Karpas-422 (cell line): ENCODE results near the gene BCKDHB. TPM values are rescaled to one million over a fixed set of nuclear protein-coding genes. Genes with fewer than 3 reads are reported as not detected.

Experiments used
- DNase-seq: peaks from one replicate; pipeline ENCODE4 v3.0.0-alpha.2; 2015
- H2AFZ ChIP-seq: fragments of 200-600 bp; sonication (generic); 2 replicates; pipeline ENCODE4 v1.6.1; 2014; ENCODE audit warnings: antibody characterized with exemption, low read length, mixed read lengths
- H3K27ac ChIP-seq: fragments of 200-600 bp; sonication (generic); 2 replicates; pipeline ENCODE4 v1.5.1; 2014; ENCODE audit warnings: mild to moderate bottlenecking, low read length, moderate library complexity
- H3K27me3 ChIP-seq: fragments of 200-600 bp; sonication (generic); 2 replicates; pipeline ENCODE4 v1.6.1; 2014; ENCODE audit warnings: low read length, mixed read lengths
- H3K36me3 ChIP-seq: fragments of 200-600 bp; sonication (generic); 2 replicates; pipeline ENCODE4 v1.6.1; 2014; ENCODE audit warnings: low read length, mixed read lengths; ENCODE audit not compliant: insufficient read depth
- H3K4me1 ChIP-seq: fragments of 200-600 bp; sonication (generic); 2 replicates; pipeline ENCODE4 v1.6.1; 2014; ENCODE audit warnings: mild to moderate bottlenecking, low read length, mixed read lengths
- H3K4me2 ChIP-seq: fragments of 200-600 bp; sonication (generic); 2 replicates; pipeline ENCODE4 v1.6.1; 2014; ENCODE audit warnings: low read length, low read depth, mild to moderate bottlenecking; ENCODE audit not compliant: poor library complexity, severe bottlenecking
- H3K4me3 ChIP-seq: fragments of 200-600 bp; sonication (generic); 2 replicates; pipeline ENCODE4 v1.5.1; 2014; ENCODE audit warnings: mild to moderate bottlenecking, antibody characterized with exemption, low read length, mixed read lengths
- H3K79me2 ChIP-seq: fragments of 200-600 bp; sonication (generic); 2 replicates; pipeline ENCODE4 v1.6.1; 2014; ENCODE audit warnings: mild to moderate bottlenecking, low read length, mixed read lengths
- H3K9ac ChIP-seq: fragments of 200-600 bp; sonication (generic); 2 replicates; pipeline ENCODE4 v1.6.0; 2014; ENCODE audit warnings: low read length
- H3K9me2 ChIP-seq: fragments of 200-600 bp; sonication (generic), shearing (Covaris generic); replicated peaks from 2 replicates; pipeline ENCODE4 v1.6.0; 2014; ENCODE audit warnings: mild to moderate bottlenecking, low read length, moderate library complexity; ENCODE audit not compliant: insufficient read depth
- H3K9me3 ChIP-seq: fragments of 300-700, 200-600 bp; sonication (generic); 2 replicates; pipeline ENCODE4 v1.6.1; 2014; ENCODE audit warnings: low read length, mixed read lengths
- H4K20me1 ChIP-seq: fragments of 200-600 bp; sonication (generic); 2 replicates; pipeline ENCODE4 v1.6.1; 2014; ENCODE audit warnings: mild to moderate bottlenecking, antibody characterized with exemption, low read length, low read depth; ENCODE audit not compliant: insufficient read depth
- total RNA-seq: library from RNA; depleted of rRNA; stranded (reverse); fragments of >200 nt; shearing (Covaris generic); gene quantifications from 2 replicates; pipeline ENCODE4 v1.2.3, GENCODE V29; 2014; ENCODE audit warnings: low replicate concordance

The BCKDHB gene
- total RNA-seq, 1 experiment from 2014 or later = 58.3 TPM

- Histone ChIP-seq H3K9me2 (no peaks in the 10 kb centered on the region), H3K79me2 (0 out of 2 replicates have a peak, but pooled peaks cover 6% of the 10 kb centered on the region), H3K4me3 (no peak overlapping the region), H3K4me2 (no peak overlapping the region), H2AFZ (no peak overlapping the region), H4K20me1 (no peaks in the 10 kb centered on the region), H3K4me1 (no peaks in the 10 kb centered on the region), H3K9ac (no peak overlapping the region), H3K36me3 (no peaks in the 10 kb centered on the region; the same call in 1 of the 2 replicates), H3K27ac (no peak overlapping the region), H3K27me3 (no peaks in the 10 kb centered on the region), H3K9me3 (no peaks in the 10 kb centered on the region)
- no peak for DNase-seq
These were observed 162.6 kb downstream of the BCKDHB start for GRCh38 chr6:80268865-80269730.

- H3K27ac ChIP-seq = no peak overlapping the region
- no peak overlapping the region for H3K4me3 ChIP-seq
- no peak overlapping the region for H2AFZ ChIP-seq
- no peaks in the 10 kb centered on the region for H3K27me3 ChIP-seq
- no peak for DNase-seq
- 0 out of 2 replicates have a peak, but pooled peaks cover 6% of the 10 kb centered on the region for H3K79me2 ChIP-seq
- no peaks in the 10 kb centered on the region for H3K4me1 ChIP-seq
- no peaks in the 10 kb centered on the region for H3K36me3 ChIP-seq
- no peak overlapping the region for H3K9ac ChIP-seq
- H3K9me2 ChIP-seq = no peaks in the 10 kb centered on the region
- H3K9me3 ChIP-seq = no peaks in the 10 kb centered on the region
- H4K20me1 ChIP-seq = no peaks in the 10 kb centered on the region
- no peak overlapping the region for H3K4me2 ChIP-seq
These were observed 164.6 kb downstream of the BCKDHB start for GRCh38 chr6:80271074-80271473.

GRCh38 chr6:80272988-80273387, 166.5 kb downstream of the BCKDHB start:
- DNase-seq = no peak
- Histone ChIP-seq H4K20me1 (no peaks in the 10 kb centered on the region), H3K9me3 (no peaks in the 10 kb centered on the region)

GRCh38 chr6:80276861-80277260, 170.4 kb downstream of the BCKDHB start:
- no peak for DNase-seq
- no peak overlapping the region for H3K4me2 ChIP-seq
- no peak overlapping the region for H2AFZ ChIP-seq
- H3K36me3 ChIP-seq = no peaks in the 10 kb centered on the region
- no peaks in the 10 kb centered on the region for H3K27me3 ChIP-seq
- no peaks in the 10 kb centered on the region for H3K4me1 ChIP-seq
- no peaks in the 10 kb centered on the region for H3K9me3 ChIP-seq
- no peaks in the 10 kb centered on the region for H3K79me2 ChIP-seq
- no peak overlapping the region for H3K4me3 ChIP-seq
- H3K9me2 ChIP-seq = no peaks in the 10 kb centered on the region
- no peaks in the 10 kb centered on the region for H4K20me1 ChIP-seq
- H3K27ac ChIP-seq = no peak overlapping the region
- H3K9ac ChIP-seq = no peak overlapping the region

More at GRCh38 chr6:80272988-80273387, 166.5 kb downstream of the BCKDHB start:
- Histone ChIP-seq H3K4me1 (no peaks in the 10 kb centered on the region), H3K27me3 (no peaks in the 10 kb centered on the region), H3K27ac (no peak overlapping the region), H3K79me2 (0 out of 2 replicates have a peak, but pooled peaks cover 6% of the 10 kb centered on the region), H2AFZ (no peak overlapping the region), H3K9me2 (no peaks in the 10 kb centered on the region), H3K4me2 (no peak overlapping the region), H3K9ac (no peak overlapping the region), H3K36me3 (no peaks in the 10 kb centered on the region), H3K4me3 (no peak overlapping the region)

- Histone ChIP-seq H3K27me3 (no peaks in the 10 kb centered on the region), H3K4me2 (no peak overlapping the region), H2AFZ (no peak overlapping the region), H3K9me2 (no peaks in the 10 kb centered on the region), H3K4me3 (no peak overlapping the region), H3K9me3 (no peaks in the 10 kb centered on the region), H3K4me1 (no peaks in the 10 kb centered on the region), H3K36me3 (no peaks in the 10 kb centered on the region), H3K27ac (no peak overlapping the region), H3K9ac (no peak overlapping the region), H4K20me1 (no peaks in the 10 kb centered on the region), H3K79me2 (no peaks in the 10 kb centered on the region; the same call in 1 of the 2 replicates)
- DNase-seq = no peak
These were observed 171.0 kb downstream of the BCKDHB start for GRCh38 chr6:80277501-80277900.

GRCh38 chr6:80280262-80281010, 174.0 kb downstream of the BCKDHB start:
- Histone ChIP-seq H2AFZ (no peak overlapping the region), H3K4me3 (no peak overlapping the region), H3K9ac (no peak overlapping the region), H3K9me2 (no peaks in the 10 kb centered on the region), H3K4me1 (peaks cover 4% of the 10 kb centered on the region; the same call in 1 of the 2 replicates), H3K27ac (no peak overlapping the region), H3K79me2 (peaks cover 5% of the 10 kb centered on the region; the same call in 1 of the 2 replicates), H4K20me1 (no peaks in the 10 kb centered on the region), H3K36me3 (no peaks in the 10 kb centered on the region), H3K27me3 (no peaks in the 10 kb centered on the region), H3K4me2 (no peak overlapping the region), H3K9me3 (no peaks in the 10 kb centered on the region)
- DNase-seq = no peak

GRCh38 chr6:80282913-80283554, 176.6 kb downstream of the BCKDHB start:
- peaks cover 4% of the 10 kb centered on the region; the same call in 1 of the 2 replicates for H3K4me1 ChIP-seq
- H3K4me3 ChIP-seq = no peak overlapping the region
- H3K27me3 ChIP-seq = no peaks in the 10 kb centered on the region
- peaks cover 5% of the 10 kb centered on the region; the same call in 1 of the 2 replicates for H3K79me2 ChIP-seq
- no peak for DNase-seq
- H3K9me2 ChIP-seq = no peaks in the 10 kb centered on the region
- no peaks in the 10 kb centered on the region for H3K36me3 ChIP-seq
- no peak overlapping the region for H3K9ac ChIP-seq
- H3K9me3 ChIP-seq = no peaks in the 10 kb centered on the region
- H2AFZ ChIP-seq = no peak overlapping the region
- H3K4me2 ChIP-seq = no peak overlapping the region
- H4K20me1 ChIP-seq = no peaks in the 10 kb centered on the region
- no peak overlapping the region for H3K27ac ChIP-seq

GRCh38 chr6:80287112-80287511, 180.6 kb downstream of the BCKDHB start:
- no peak for DNase-seq
- Histone ChIP-seq H3K79me2 (peaks cover 5% of the 10 kb centered on the region; the same call in 1 of the 2 replicates), H3K4me2 (no peak overlapping the region), H3K36me3 (no peaks in the 10 kb centered on the region), H3K9me2 (no peaks in the 10 kb centered on the region), H3K9ac (no peak overlapping the region), H3K4me3 (no peak overlapping the region), H2AFZ (no peak overlapping the region), H3K27ac (no peak overlapping the region), H3K27me3 (no peaks in the 10 kb centered on the region), H4K20me1 (no peaks in the 10 kb centered on the region), H3K9me3 (no peaks in the 10 kb centered on the region), H3K4me1 (peaks cover 4% of the 10 kb centered on the region; the same call in 1 of the 2 replicates)
